Left lung (tissue), 10 donors: ENCODE measurements around the gene VPS4A. TPM values are rescaled to one million over a fixed set of nuclear protein-coding genes. Genes with fewer than 3 reads are reported as not detected.

Source experiments
- ATAC-seq: fragments of 200-7000 bp; cut with Tn5 transposase; one replicate; pipeline ENCODE4 v1.9.1; 2020; ENCODE audit warnings: moderate library complexity
- DNase-seq, 4 donors: peaks; one replicate each; pipeline ENCODE4 v3.0.0-alpha.2; 2013 to 2020
- H3K27ac ChIP-seq, 2 donors: fragments of 200-600 bp; sonication (generic) in 1 of 2; one replicate each; pipeline versions ENCODE4 v1.5.0 to v1.8.0; 2020 to 2021
- H3K27me3 ChIP-seq, 2 donors: fragments of 200-600 bp; sonication (generic) in 1 of 2; one replicate each; pipeline versions ENCODE4 v1.5.0 to v1.8.0; 2020 to 2021
- H3K36me3 ChIP-seq, 2 donors: fragments of 200-600 bp; sonication (generic) in 1 of 2; one replicate each; pipeline versions ENCODE4 v1.5.0 to v1.8.0; 2020 to 2021
- H3K4me1 ChIP-seq, 2 donors: fragments of 200-600 bp; one replicate each; pipeline ENCODE4 v1.8.0; 2021
- H3K4me3 ChIP-seq, 2 donors: fragments of 200-600 bp; sonication (generic) in 1 of 2; one replicate each; pipeline versions ENCODE4 v1.5.0 to v1.8.0; 2020 to 2021; ENCODE audit warnings: mild to moderate bottlenecking in 1 of 2
- H3K9me3 ChIP-seq, 2 donors: fragments of 200-600 bp; sonication (generic) in 1 of 2; one replicate each; pipeline versions ENCODE4 v1.5.0 to v1.8.0; 2020 to 2021
- intact Hi-C, 2 donors: fragments of 100-400 bp; cut with DNase I; formaldehyde crosslinking; loops; one replicate each; pipeline versions ENCODE4 v1.11.2 to v1.14.2; 2022
- polyA plus RNA-seq, 6 donors: library from polyadenylated mRNA; unstranded; fragments of 120-200 nt; gene quantifications; one replicate each; pipeline ENCODE4 v1.2.1, GENCODE V29; 2013; ENCODE audit not compliant: insufficient read length in 6 of 6
- total RNA-seq, 2 donors: library from RNA; stranded (reverse); fragmentation: NEBNext Ultra II Directional; extraction: Animal tissue kit (Norgen Biotek cat#: 25700); gene quantifications; one replicate each; pipeline ENCODE4 v1.2.1, GENCODE V29; 2021
- TF ChIP-seq, protein P1 (sequence below), 2 donors: fragments of 200-600 bp; sonication (generic) in 1 of 2; IDR thresholded peaks; one replicate each; pipeline versions ENCODE4 v1.5.0 to v1.8.0; 2021; ENCODE audit warnings: antibody characterized with exemption in 2 of 2
- donor health status: DM: no; HTN: yes; CAD: no.
- donor health status: DM: no; HTN: no; CAD: no.

VPS4A gene
- total and polyA plus RNA-seq, 8 donors, result 20.6 to 54.9 (median 45.8) TPM

DNA sequence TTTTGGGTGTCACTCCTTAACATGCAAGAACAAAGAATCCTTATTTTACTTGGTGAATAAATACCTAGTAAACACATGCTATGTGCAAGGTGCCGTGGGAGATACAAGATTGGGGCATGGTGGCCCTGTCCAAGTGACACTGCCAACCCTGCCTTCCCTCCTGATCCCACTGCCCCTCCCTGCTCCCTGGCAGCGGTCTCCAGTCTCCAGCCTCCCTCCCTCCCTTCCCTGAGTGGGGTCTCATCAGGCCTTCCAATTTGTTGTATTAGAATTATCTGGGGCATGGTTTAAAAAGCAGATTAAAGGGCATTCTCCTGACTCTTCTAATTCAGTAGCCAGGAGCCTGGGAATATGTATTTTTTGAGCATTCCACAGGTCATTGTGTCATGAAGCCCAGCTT lies 52.9 kb downstream of the VPS4A start:
- ATAC-seq (no peak), DNase-seq (no peak)
- Histone ChIP-seq H3K36me3 (peaks cover 0 to 63% of the 10 kb centered on the region in 2 donors), H3K27ac (no peak overlapping the region), H3K4me3 (no peak overlapping the region), H3K4me1 (no peaks in the 10 kb centered on the region), H3K9me3 (no peaks in the 10 kb centered on the region), H3K27me3 (no peaks in the 10 kb centered on the region)
- intact Hi-C loops, result no loop called here
- TF ChIP-seq, protein P1, sequence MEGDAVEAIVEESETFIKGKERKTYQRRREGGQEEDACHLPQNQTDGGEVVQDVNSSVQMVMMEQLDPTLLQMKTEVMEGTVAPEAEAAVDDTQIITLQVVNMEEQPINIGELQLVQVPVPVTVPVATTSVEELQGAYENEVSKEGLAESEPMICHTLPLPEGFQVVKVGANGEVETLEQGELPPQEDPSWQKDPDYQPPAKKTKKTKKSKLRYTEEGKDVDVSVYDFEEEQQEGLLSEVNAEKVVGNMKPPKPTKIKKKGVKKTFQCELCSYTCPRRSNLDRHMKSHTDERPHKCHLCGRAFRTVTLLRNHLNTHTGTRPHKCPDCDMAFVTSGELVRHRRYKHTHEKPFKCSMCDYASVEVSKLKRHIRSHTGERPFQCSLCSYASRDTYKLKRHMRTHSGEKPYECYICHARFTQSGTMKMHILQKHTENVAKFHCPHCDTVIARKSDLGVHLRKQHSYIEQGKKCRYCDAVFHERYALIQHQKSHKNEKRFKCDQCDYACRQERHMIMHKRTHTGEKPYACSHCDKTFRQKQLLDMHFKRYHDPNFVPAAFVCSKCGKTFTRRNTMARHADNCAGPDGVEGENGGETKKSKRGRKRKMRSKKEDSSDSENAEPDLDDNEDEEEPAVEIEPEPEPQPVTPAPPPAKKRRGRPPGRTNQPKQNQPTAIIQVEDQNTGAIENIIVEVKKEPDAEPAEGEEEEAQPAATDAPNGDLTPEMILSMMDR (IDR thresholded peaks at IDR 0.05), result no peak

- intact Hi-C loops, result no loop called here
- TF ChIP-seq, protein P1 (IDR thresholded peaks at IDR 0.05), result no peak
- H3K9me3 ChIP-seq, result no peaks in the 10 kb centered on the region
- peaks cover 0 to 81% of the 10 kb centered on the region in 2 donors for H3K36me3 ChIP-seq
- no peaks in the 10 kb centered on the region for H3K4me1 ChIP-seq
- no peak overlapping the region for H3K4me3 ChIP-seq
- no peak for DNase-seq
- no peak for ATAC-seq
- H3K27ac ChIP-seq, result no peak overlapping the region
- H3K27me3 ChIP-seq, result no peaks in the 10 kb centered on the region
Measured at GRCh38 chr16:69365901-69366300, 54.8 kb downstream of the VPS4A start.

GRCh38 chr16:69366431-69366830 lies 55.3 kb downstream of the VPS4A start:
- intact Hi-C loops, result no loop called here
- H3K36me3 ChIP-seq, result peaks cover 0 to 87% of the 10 kb centered on the region in 2 donors
- DNase-seq (no peak), ATAC-seq (no peak)
- no peaks in the 10 kb centered on the region for H3K4me1 ChIP-seq
- no peak overlapping the region for H3K4me3 ChIP-seq
- H3K27ac ChIP-seq, result no peak overlapping the region
- no peaks in the 10 kb centered on the region for H3K9me3 ChIP-seq
- TF ChIP-seq, protein P1 (IDR thresholded peaks at IDR 0.05), result no peak
- H3K27me3 ChIP-seq, result no peaks in the 10 kb centered on the region

DNA sequence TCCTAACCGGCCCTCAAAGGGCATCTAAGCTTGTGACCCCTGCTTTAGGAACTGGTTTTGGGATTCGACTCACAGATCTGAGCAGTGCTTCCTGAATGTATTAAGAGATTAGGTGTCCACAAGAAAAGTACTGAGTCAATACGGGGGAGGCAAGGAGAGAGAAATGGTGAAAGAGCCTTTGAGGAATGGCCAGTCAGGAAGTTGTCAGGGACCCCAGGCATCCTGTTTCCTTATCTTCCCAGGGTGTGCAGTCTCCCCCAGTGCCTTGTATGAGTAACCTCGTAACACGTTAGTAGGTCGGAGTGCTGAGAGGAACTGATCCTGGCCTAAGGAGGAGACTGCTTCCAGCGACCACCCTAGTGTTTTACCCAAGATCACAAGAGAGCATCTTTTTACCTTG lies 56.8 kb downstream of the VPS4A start:
- Histone ChIP-seq H3K27ac (no peak overlapping the region), H3K36me3 (peaks cover 0 to 100% of the 10 kb centered on the region in 2 donors), H3K4me3 (no peak overlapping the region), H3K4me1 (no peaks in the 10 kb centered on the region), H3K27me3 (no peaks in the 10 kb centered on the region), H3K9me3 (no peaks in the 10 kb centered on the region)
- intact Hi-C loops, result no loop called here
- DNase-seq (no peak), ATAC-seq (no peak)
- TF ChIP-seq, protein P1 (IDR thresholded peaks at IDR 0.05), result no peak

GRCh38 chr16:69368866-69369265 lies 57.7 kb downstream of the VPS4A start:
- no peak overlapping the region for H3K4me3 ChIP-seq
- H3K27me3 ChIP-seq, result no peaks in the 10 kb centered on the region
- ATAC-seq, result no peak
- no peak for DNase-seq
- no peak overlapping the region for H3K27ac ChIP-seq
- peaks cover 0 to 93% of the 10 kb centered on the region in 2 donors for H3K36me3 ChIP-seq
- no peaks in the 10 kb centered on the region for H3K4me1 ChIP-seq
- no peaks in the 10 kb centered on the region for H3K9me3 ChIP-seq
- TF ChIP-seq, protein P1 (IDR thresholded peaks at IDR 0.05), result no peak
- intact Hi-C loops, result no loop called here
